Erythroblast (primary cell): ENCODE measurements around the gene TEKT5.
A peak's percentile ranks its signal among the peaks of the same experiment; 100 is the strongest.
"Not testable (repeated sequence)": the region's sequence is repeated elsewhere in the genome, so short reads cannot be mapped to it uniquely, and the experiment has no call there.

Experiments
- DNase-seq, 2 experiments: peaks; one replicate each; lab custom pipeline; 2025; lab: John Stamatoyannopoulos, UW
- GATA1 ChIP-seq: IDR thresholded peaks from 2 replicates; pipeline ENCODE4 v1.6.1; 2011; ENCODE audit warnings: low read depth, mild to moderate bottlenecking, control low read depth, low read length, moderate library complexity
- POLR2A ChIP-seq: IDR thresholded peaks from 2 replicates; pipeline ENCODE4 v1.6.1; 2011; ENCODE audit warnings: mild to moderate bottlenecking, low read length

The TEKT5 gene

DNA sequence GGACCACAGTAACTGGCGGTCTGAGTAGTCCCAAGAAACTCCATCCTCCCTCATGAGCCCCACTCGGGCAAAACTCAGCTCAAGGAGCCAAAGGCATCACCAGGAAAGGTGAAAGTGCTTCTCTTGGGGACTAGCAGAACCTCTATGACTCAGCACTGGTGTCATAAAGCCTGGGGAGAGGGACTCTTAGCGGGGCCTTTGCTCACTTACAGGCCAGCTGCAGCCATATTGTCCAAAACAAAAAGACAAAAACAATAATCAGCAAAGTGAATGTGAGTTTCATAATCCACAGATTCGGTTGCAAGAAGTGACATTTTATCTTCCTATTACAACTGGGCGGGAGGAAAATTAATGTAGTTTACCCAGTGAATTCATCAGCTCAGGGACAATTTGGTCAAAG lies at the start of gene TEKT5:
Gene TEKT5, minus strand, starts transcription at position 101 of the 400 bp plus-strand sequence. Its CDS starts 57 bp downstream, at position 44.
- DNase-seq, result no peak
- no peak for TF ChIP-seq GATA1
- no peak for TF ChIP-seq POLR2A

DNA sequence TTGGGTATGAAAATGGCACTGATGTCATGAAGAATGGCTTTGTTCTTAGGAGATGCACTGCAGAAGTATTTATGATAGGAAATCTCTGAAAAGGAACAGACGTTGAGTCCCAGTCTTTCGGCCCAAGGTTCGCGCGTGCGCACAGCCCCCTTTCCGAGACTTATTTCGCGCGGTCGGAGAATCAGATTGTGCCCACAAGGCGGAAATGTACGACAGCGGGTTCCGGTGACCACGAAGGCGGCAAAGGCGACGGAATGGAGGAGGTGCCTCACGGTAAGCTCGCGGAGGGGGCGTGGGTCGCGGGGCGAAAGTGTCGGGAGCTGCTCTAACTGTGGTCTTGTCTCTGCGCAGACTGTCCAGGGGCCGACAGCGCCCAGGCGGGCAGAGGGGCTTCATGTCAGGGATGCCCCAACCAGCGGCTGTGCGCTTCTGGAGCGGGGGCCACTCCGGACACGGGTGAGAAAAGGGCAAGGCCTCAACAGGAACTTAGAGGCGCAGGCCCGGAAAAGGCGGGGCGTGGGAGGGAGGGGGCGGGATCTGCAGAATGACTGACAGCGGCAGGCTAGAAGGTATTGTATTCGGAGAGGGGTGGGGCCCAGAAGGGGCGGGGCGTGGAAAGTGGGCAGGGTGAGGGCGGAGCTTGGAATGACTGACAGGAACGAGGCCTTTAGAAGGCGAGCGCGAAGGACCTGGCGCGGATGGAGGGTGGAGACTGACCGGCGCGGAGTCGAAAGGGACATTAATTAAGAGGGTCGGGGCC lies 49.1 kb upstream of the TEKT5 start, which contains the start of gene NUBP1:
Gene NUBP1, plus strand, starts transcription at position 233 of the 760 bp plus-strand sequence. Its CDS starts 22 bp downstream, at position 255.
- TF ChIP-seq POLR2A (peak; percentile 83), GATA1 (no peak)
- DNase-seq, result peak; percentile 98 to 99

DNA sequence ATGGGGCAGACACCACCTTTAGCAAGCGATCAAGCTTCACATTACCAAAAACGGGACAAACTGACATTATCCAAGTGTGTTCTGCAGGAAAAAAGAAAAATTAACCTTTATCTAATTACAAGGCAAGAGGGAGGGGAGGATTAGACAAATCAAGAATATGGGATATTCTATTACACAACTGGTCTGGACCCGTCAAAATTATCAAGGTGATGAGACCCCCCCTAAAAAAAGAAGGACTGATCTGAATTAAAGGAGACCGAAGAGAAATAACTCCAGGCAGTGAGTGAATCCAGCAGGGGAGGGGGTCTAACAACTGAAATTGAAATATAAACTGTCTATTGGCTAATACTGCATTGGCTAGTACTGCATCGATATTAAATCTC lies 48.5 kb upstream of the TEKT5 start:
- DNase-seq, result no peak

DNA sequence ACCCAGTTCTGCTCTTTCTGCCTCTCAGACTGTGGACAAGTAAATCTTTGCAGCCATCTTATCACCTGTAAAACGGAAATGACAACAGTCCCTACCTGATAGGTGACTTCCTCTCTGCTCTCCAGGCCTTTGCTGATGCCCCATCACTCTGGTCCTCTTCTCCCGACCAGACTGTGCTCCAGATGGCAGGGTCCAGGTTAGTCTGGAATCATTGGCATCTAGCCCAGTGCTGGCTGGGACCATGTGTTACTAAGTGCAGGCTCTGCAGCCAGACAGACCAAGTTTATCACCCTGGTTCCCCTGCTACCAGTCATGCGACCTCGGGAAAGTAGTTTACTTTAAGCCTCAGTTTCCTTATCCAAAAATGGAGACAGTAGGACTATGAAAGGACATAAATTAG lies 47.1 kb upstream of the TEKT5 start:
- no peak for DNase-seq

More for the DNA sequence above, 48.5 kb upstream of the TEKT5 start:
- no peak for TF ChIP-seq POLR2A
- no peak for TF ChIP-seq GATA1

DNA sequence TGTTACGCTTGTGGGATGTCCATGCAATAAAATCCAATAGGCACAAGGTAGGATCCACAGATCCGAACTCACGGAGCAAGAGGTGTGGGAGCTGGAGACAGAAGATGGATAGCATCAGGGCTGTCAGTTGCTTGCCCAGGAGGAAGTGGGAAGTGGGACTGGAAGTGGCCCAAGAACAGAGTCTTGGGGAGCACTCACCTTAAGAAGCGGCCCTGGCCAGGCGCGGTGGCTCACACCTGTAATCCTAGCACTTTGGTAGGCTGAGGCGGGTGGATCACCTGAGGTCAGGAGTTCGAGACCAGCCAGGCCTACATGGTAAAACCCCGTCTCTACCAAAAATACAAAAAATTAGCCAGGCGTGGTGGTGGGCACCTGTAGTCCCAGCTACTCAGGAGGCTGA lies 46.5 kb upstream of the TEKT5 start:
- DNase-seq, result not testable (repeated sequence)

More for the DNA sequence above, 47.1 kb upstream of the TEKT5 start:
- no peak for TF ChIP-seq POLR2A
- TF ChIP-seq GATA1, result no peak

DNA sequence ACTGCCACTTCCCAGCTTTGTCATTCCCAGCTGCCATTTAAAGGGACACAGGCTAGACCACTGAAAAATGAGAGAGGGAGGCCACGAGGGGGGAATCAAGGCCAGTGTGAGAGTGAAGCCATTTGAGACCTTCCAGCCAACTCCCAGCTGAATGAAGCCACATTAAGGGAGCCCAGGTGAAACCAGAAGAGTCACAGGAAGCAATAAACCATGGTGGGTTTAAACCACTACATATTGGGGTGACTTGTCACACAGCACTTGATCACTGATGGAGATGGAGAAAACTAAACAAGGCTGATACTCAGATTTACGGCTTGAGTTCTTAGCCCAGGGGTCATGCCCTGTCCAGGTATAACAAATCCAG lies 46.1 kb upstream of the TEKT5 start:
- TF ChIP-seq POLR2A (no peak), GATA1 (no peak)
- no peak for DNase-seq

DNA sequence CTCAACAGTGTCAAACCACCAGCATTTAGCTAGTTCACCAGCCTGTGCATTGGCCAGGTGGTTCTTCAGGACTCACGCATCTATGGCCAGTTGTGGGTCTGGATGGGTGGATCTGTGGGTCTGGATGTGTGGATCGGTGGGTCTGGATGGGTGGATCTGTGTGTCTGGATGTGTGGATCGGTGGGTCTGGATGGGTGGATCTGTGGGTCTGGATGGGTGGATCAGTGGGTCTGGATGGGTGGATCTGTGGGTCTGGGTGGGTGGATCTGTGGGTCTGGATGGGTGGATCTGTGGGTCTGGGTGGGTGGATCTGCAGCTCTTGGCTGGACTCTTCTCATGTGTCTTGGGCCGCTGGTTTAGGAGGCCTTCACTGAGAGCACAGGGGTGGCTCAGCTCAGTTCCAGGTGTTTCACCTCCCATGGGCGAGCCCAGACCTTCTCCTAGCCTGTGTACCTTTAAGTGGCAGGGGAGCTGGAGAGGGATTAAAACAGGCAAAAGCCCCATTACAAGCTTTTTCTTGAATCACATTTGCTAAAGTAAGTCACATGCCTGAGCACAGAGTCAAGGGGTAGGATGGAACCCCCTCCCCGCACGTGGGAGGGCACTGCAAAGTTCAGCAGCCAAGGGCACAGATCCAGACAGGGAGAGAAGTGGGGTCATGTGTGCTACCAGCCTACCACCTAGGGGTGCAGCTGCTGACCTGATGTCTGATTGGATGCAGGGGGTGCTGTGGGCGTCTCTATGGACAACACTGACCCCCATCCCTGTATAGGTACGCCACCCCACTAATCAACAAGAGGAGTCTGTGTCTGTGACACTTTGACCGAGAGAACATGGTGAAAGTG lies 45.5 kb upstream of the TEKT5 start:
- no peak for DNase-seq
- TF ChIP-seq GATA1 (no peak), POLR2A (no peak)

DNA sequence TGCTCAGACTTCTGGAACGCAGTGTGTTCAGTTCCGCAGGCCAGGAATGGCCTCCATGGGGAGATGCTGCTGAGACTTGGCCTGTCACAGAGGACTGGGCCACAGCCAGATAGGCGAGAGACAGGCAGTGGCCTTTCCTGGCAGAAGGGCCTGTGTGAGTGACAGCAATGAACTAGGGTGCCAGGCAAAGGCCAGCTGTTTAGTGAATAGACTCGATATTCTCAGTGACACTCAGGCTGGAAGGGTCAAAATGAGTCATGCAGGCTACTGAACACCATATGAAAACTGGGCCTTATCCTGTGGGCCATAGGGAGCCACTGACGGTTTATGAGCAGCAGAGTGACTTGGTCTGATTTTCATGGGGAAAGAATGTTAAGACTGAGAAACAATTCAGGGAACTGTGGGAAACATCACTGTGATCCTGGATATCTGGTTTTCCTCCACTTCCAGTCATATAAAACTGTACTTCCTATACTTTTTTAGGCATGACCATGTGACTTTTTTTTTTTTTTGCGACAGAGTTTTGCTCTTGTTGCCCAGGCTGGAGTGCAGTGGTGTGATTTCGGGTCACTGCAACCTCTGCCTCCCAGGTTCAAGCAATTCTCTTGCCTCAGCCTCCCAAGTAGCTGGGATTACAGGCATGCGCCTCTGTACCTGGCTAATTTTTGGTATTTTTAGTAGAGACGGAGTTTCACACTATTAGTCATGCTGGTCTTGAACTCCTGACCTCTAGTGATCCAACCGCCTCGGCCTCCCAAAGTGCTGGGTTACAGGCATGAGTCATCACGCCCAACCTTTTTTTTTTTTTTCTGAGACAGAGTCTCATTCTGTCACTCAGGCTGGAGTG lies 43.7 kb upstream of the TEKT5 start:
- TF ChIP-seq GATA1 (no peak), POLR2A (no peak)
- DNase-seq, result peak; percentile 41 to 60

DNA sequence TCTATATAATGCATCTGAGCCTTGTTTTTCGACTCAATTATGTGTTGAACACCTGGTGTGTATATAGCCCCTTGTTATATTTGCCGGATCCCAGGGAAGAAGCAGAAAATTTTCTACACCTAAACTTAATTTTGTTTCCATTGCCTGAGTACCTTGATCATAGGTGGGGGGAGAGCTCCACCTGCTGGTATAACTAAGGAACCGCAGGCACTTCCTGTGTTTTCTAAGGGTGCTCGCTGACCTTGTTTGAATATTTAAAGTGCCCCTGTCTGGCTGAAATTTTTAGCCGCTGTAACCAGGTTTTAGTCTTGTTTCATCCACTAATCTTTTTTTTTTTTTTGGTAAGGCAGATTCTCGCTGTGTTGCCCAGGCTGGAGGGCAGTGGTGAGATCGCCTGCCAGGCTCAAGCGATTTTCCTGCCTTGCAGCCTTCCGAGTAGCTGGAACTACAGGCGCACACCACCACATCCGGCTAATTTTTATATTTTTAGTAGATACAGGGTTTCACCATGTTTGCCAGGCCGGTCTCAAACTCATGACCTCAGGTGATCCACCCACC lies 42.4 kb upstream of the TEKT5 start:
- peak; percentile 72 to 84 for DNase-seq
- no peak for TF ChIP-seq GATA1
- TF ChIP-seq POLR2A, result no peak

DNA sequence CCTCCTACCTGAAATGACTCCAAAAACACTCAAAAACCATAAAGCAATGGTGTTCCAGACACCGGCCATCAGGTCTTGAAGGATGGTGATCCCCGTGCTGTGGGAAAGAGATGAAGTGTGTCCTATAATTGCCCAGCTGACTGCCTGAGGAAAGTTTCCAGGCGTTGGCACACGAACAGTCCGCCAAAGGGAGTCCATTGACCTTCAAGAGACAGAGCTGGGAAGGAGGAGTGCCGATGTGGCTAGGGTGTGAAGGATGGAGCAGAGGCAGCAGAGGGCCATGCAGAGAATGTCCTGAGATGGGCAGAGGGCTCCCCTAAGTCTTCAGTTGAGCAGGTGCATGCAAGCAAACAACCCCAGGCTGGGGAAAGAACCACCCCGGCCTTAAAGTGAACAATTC lies 37.1 kb upstream of the TEKT5 start:
- no peak for DNase-seq
- TF ChIP-seq POLR2A (no peak), GATA1 (no peak)

DNA sequence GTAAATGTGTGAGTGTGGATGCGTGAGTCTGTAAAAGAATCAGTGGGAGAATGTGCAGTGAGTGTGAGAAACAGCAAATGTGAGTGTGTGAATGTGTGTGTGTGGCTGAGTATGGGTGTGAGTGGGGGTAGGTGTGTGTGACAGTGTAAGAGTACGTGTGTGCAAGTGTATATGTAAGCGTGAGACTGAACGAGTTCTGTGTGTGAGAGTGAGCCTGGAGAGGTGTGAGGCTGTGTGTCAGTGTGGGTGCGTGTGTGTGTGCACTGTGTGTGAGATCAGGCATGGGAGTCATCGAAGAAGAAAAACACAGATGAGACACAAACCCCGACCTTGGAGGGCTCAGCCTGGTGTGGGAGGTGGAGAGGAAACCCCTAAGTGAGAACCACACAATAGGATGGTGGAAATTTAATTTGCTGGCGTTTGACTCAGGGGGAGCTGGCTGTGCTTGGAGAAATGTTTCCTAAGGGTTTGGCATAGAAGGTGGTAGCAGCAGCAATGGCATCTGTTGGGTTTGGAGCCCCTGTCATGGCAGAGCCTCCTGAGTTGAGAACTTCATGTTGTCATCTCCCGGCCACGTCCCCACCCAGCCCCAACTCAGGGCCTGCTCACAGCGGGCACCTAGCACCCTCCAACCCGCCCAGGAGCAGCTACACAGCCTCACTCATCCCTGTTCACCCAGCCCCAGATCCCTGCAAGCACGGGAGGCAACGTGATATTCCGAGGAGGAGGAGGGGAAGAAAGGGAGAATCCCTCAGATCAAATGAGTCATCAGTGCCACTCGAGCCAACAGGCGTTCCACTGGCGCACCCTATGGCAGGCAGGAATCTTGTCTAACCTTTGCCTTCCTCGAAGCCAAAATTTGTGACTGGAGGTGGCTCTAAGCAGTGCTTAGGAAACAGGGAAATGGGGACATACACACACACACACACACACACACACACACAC lies 34.6 kb upstream of the TEKT5 start:
- no peak for DNase-seq
- TF ChIP-seq POLR2A, result no peak
- no peak for TF ChIP-seq GATA1

DNA sequence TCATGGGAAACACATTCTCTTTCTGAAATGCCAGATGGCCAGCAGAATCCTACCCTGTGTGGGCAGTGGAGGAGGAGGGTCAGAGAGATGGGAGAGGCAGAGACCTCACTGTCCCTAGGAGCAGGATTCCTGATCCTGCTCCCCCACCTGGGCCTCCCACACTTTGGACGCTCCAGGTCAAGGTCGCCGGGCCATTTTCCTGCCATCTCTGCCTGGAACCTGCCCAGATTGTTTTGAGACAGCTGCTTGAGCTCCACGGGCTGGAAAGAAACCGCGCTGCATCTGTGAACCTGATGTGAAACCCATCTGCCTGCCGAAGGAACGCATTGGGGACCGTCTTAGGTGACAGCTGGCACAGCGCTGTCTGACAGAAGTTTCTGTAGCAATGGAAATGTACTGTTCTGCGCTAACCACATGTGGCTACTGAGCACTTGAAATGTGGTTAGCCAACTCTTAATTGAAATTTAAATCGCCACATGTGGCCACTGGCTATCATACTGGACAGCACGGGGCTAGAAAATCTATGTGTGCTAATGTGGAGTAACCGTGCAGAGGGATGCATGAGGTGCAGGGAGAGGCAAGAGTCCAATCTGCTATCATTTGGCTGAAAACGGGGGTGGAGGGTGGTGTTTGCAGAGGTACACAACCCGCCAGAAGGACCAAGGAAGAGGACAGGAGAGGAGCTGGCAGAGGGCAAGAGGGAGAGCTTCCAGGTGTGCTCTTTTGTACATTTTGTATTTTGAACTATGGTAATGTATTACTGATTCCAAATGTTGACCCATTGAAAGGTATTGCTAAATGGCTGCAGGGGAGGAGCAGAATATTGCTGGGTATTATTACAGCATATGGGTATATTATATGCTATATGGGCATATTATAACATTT lies 33.5 kb upstream of the TEKT5 start:
- TF ChIP-seq POLR2A (no peak), GATA1 (no peak)
- DNase-seq, result no peak

DNA sequence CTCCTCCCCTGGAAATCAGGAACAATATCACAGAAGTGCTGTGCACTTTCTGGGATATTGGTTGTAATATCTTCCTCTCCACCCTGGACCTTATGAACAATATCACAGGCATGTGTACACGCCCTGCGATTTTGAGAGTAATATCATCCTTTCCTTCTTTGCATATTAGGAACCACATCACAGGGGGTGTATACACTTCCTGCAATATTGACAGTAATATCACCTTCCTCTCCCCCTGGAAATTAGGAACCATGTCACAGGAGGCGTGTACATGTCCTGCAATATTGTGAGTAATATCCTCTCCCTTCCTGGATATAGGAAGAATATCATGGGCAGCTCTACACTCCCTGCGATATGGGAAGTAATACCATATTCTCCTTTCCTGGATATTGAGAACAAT lies 14.2 kb upstream of the TEKT5 start:
- DNase-seq, result no peak
- TF ChIP-seq POLR2A (no peak), GATA1 (no peak)
